GM23248 (cell line): ENCODE measurements around the gene BBS2. TPM values are rescaled to one million over a fixed set of nuclear protein-coding genes. Genes with fewer than 3 reads are reported as not detected.

Experiments used
- DNase-seq: peaks from one replicate; pipeline ENCODE4 v3.0.0-alpha.2; 2015
- H2AFZ ChIP-seq: fragments of 200-600 bp; sonication (generic); 2 replicates; pipeline ENCODE4 v1.6.1; 2016; ENCODE audit warnings: antibody characterized with exemption
- H3F3A ChIP-seq: fragments of 200-600 bp; sonication (generic); 2 replicates; pipeline ENCODE4 v1.6.1; 2016; ENCODE audit warnings: mild to moderate bottlenecking, antibody characterized with exemption, mixed run types; ENCODE audit not compliant: insufficient read depth
- H3K27ac ChIP-seq: fragments of 200-600 bp; sonication (generic); 2 replicates; pipeline ENCODE4 v1.5.1; 2016; ENCODE audit warnings: mild to moderate bottlenecking
- H3K27me3 ChIP-seq: fragments of 200-600 bp; sonication (generic); replicated peaks from 2 replicates; pipeline ENCODE4 v1.6.1; 2016; ENCODE audit warnings: mild to moderate bottlenecking; ENCODE audit not compliant: insufficient read depth
- H3K36me3 ChIP-seq: fragments of 200-600 bp; sonication (generic); 2 replicates; pipeline ENCODE4 v1.6.1; 2016; ENCODE audit warnings: low read depth, mild to moderate bottlenecking
- H3K4me1 ChIP-seq: fragments of 200-600 bp; sonication (generic); 2 replicates; pipeline ENCODE4 v1.6.1; 2016; ENCODE audit warnings: mild to moderate bottlenecking; ENCODE audit not compliant: insufficient read depth
- H3K4me2 ChIP-seq: fragments of 200-600 bp; sonication (generic); one replicate; pipeline ENCODE4 v1.6.1; 2016; ENCODE audit warnings: mild to moderate bottlenecking; ENCODE audit not compliant: unreplicated experiment
- H3K4me3 ChIP-seq: fragments of 200-600 bp; sonication (generic); 2 replicates; pipeline ENCODE4 v1.5.1; 2016; ENCODE audit warnings: mild to moderate bottlenecking
- H3K79me2 ChIP-seq: fragments of 200-600 bp; sonication (generic); 2 replicates; pipeline ENCODE4 v1.6.1; 2016; ENCODE audit warnings: mild to moderate bottlenecking; ENCODE audit not compliant: insufficient read depth
- H3K9ac ChIP-seq: fragments of 200-600 bp; sonication (generic); 2 replicates; pipeline ENCODE4 v1.6.1; 2016; ENCODE audit warnings: mild to moderate bottlenecking
- H3K9me2 ChIP-seq: fragments of 200-600 bp; sonication (generic); 2 replicates; pipeline ENCODE4 v1.6.1; 2016; ENCODE audit warnings: mixed run types, mild to moderate bottlenecking, moderate library complexity; ENCODE audit not compliant: insufficient read depth
- H3K9me3 ChIP-seq: fragments of 200-600 bp; sonication (generic); one replicate; pipeline ENCODE4 v1.6.1; 2017; ENCODE audit warnings: low read depth
- H4K20me1 ChIP-seq: fragments of 200-600 bp; sonication (generic); 2 replicates; pipeline ENCODE4 v1.6.0; 2016; ENCODE audit not compliant: insufficient read depth
- EZH2 ChIP-seq: fragments of 200-600 bp; sonication (generic); IDR thresholded peaks from 2 replicates; pipeline ENCODE4 v1.6.1; 2018; ENCODE audit warnings: antibody characterized with exemption, mild to moderate bottlenecking; ENCODE audit not compliant: insufficient read depth, poor library complexity, severe bottlenecking
- EZH2phosphoT487 ChIP-seq: fragments of 200-600 bp; sonication (generic); IDR thresholded peaks from 2 replicates; pipeline ENCODE4 v1.6.1; 2018; ENCODE audit warnings: antibody characterized with exemption, moderate library complexity, mild to moderate bottlenecking, low read depth; ENCODE audit not compliant: insufficient read depth
- WGBS, 2 experiments: methylation state at CpG; one replicate each; pipeline ENCODE4 v1.1.6; 2015 to 2017; ENCODE audit warnings: low lambda C conversion rate in 2 of 2, low coverage in 1 of 2; ENCODE audit errors: missing lambda C conversion rate in 2 of 2; 5-methylcytosine and 5-hydroxymethylcytosine counted together
- in situ Hi-C: fragments of 300-500 bp; cut with MboI; formaldehyde crosslinking; loops from 2 replicates; pipeline ENCODE4 v1.15.0; 2020
- polyA plus RNA-seq: library from polyadenylated mRNA; unstranded; fragments of >200 nt; fragmentation: Nextera tagmentation; extraction: Ambion mirVana; gene quantifications from 2 replicates; pipeline ENCODE4 v1.2.1, GENCODE V29; 2016
- total RNA-seq: library from RNA; depleted of rRNA; stranded (reverse); fragments of >200 nt; shearing (Covaris generic); gene quantifications from 2 replicates; pipeline ENCODE4 v1.2.3, GENCODE V29; 2014

BBS2 gene
- total and polyA plus RNA-seq, 2 experiments from 2014 or later = 45.4 to 66.2 TPM

DNA sequence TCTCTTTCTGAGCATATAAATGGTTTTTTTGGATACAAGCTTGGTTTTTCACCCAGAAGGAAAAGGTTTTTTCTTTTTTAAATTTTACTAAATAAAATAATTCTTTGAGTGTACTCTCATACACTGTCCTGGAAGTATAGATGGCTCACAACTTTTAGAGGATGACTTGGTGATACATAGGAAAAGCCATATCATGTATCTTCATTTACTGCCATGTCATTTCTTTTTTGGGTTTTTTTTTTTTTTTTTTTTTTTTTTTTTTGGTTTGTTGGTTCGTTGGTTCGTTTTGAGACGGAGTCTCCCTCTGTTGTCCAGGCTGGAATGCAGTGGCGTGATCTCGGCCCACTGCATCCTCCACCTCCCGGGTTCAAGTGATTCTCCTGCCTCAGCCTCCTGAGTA, 56.7 kb downstream of the BBS2 start:
- Histone ChIP-seq H3K9me3 (no peaks in the 10 kb centered on the region), H3K4me1 (no peaks in the 10 kb centered on the region), H3K27me3 (no peaks in the 10 kb centered on the region), H3F3A (no peaks in the 10 kb centered on the region), H3K4me2 (no peak overlapping the region), H3K9me2 (no peaks in the 10 kb centered on the region), H3K27ac (no peak overlapping the region), H2AFZ (no peak overlapping the region), H3K4me3 (no peak overlapping the region), H3K36me3 (peaks cover 74% of the 10 kb centered on the region), H3K79me2 (peaks cover 8% of the 10 kb centered on the region; the same call in 1 of the 2 replicates), H4K20me1 (no peaks in the 10 kb centered on the region), H3K9ac (no peak overlapping the region)
- no peak for TF ChIP-seq EZH2
- 88 to 96% methylated on average over 6 of the region's 6 CpGs for WGBS, 2 experiments
- in situ Hi-C loops = no loop called here
- DNase-seq = no peak

GRCh38 chr16:56462064-56462796, 57.6 kb downstream of the BBS2 start:
- TF ChIP-seq EZH2 (no peak), EZH2phosphoT487 (no peak)
- Histone ChIP-seq H3K27ac (no peak overlapping the region), H3K9me3 (no peaks in the 10 kb centered on the region), H3F3A (no peaks in the 10 kb centered on the region), H3K9me2 (no peaks in the 10 kb centered on the region), H3K4me1 (no peaks in the 10 kb centered on the region), H3K79me2 (peaks cover 12% of the 10 kb centered on the region; the same call in 1 of the 2 replicates), H3K4me3 (no peak overlapping the region), H3K27me3 (no peaks in the 10 kb centered on the region), H3K36me3 (peaks cover 68% of the 10 kb centered on the region), H3K9ac (no peak overlapping the region), H3K4me2 (no peak overlapping the region), H2AFZ (no peak overlapping the region), H4K20me1 (no peaks in the 10 kb centered on the region)
- no peak for DNase-seq
- WGBS, 2 experiments = 97 to 100% methylated on average over 3 of the region's 3 CpGs
- in situ Hi-C loops = no loop called here

- peaks cover 66% of the 10 kb centered on the region for H3K36me3 ChIP-seq
- in situ Hi-C loops = no loop called here
Measured at GRCh38 chr16:56460101-56460500, 59.7 kb downstream of the BBS2 start.

DNA sequence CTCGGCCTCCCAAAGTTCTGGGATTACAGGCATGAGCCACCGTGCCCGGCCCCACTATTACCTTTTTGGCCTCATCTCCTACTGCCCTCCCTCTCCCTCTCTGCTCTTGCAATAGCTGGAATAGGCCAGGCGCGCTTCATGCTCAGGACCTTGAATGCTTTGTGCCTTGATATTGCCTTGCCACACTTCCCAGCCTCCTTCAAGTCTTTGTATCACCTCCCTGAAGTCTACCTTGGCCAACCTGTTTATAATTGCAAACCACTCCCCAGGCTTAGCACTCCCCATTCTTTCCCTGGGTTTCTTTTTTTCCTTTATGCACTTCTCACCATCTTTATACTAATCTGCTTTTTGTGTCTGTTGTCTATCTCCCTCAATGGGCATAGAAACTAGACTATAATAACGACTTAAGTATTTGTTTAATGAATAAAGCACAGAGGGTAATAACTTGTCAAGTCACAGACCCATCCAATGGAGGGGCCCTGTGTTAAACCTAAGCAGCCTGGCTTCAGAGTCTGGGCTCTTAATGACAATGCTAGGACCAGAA, 61.8 kb downstream of the BBS2 start:
- no peak for DNase-seq
- H3K9ac ChIP-seq = no peak overlapping the region
- H3K79me2 ChIP-seq = peaks cover 55% of the 10 kb centered on the region
- H3K4me2 ChIP-seq = no peak overlapping the region
- H2AFZ ChIP-seq = no peak overlapping the region
- H4K20me1 ChIP-seq = no peaks in the 10 kb centered on the region
- WGBS, 2 experiments = 96 to 97% methylated on average over 6 of the region's 6 CpGs
- H3K27me3 ChIP-seq = no peaks in the 10 kb centered on the region
- H3K9me2 ChIP-seq = no peaks in the 10 kb centered on the region
- no peak overlapping the region for H3K4me3 ChIP-seq
- H3F3A ChIP-seq = no peaks in the 10 kb centered on the region
- peaks cover 2% of the 10 kb centered on the region; the same call in 1 of the 2 replicates for H3K4me1 ChIP-seq
- TF ChIP-seq EZH2phosphoT487 (no peak), EZH2 (no peak)
- H3K36me3 ChIP-seq = peaks cover 62% of the 10 kb centered on the region
- no peak overlapping the region for H3K27ac ChIP-seq
- in situ Hi-C loops = no loop called here
- no peaks in the 10 kb centered on the region for H3K9me3 ChIP-seq

More at GRCh38 chr16:56460101-56460500, 59.7 kb downstream of the BBS2 start:
- TF ChIP-seq EZH2 = no peak
- no peak for TF ChIP-seq EZH2phosphoT487
- no peaks in the 10 kb centered on the region for H4K20me1 ChIP-seq
- H3K9me2 ChIP-seq = no peaks in the 10 kb centered on the region
- no peaks in the 10 kb centered on the region for H3K4me1 ChIP-seq
- 89 to 94% methylated on average over 2 of the region's 2 CpGs for WGBS, 2 experiments
- no peaks in the 10 kb centered on the region for H3K9me3 ChIP-seq
- DNase-seq = no peak
- H3F3A ChIP-seq = no peaks in the 10 kb centered on the region
- H2AFZ ChIP-seq = no peak overlapping the region
- H3K4me2 ChIP-seq = no peak overlapping the region
- H3K79me2 ChIP-seq = peaks cover 34% of the 10 kb centered on the region
- no peaks in the 10 kb centered on the region for H3K27me3 ChIP-seq
- no peak overlapping the region for H3K27ac ChIP-seq
- no peak overlapping the region for H3K9ac ChIP-seq
- no peak overlapping the region for H3K4me3 ChIP-seq
